B cell (primary cell): Measurements from ENCODE around the gene ZNF44. TPM values are rescaled to one million over a fixed set of nuclear protein-coding genes. Genes with fewer than 3 reads are reported as not detected.

Source experiments
- ATAC-seq: fragments of 200-7000 bp; cut with Tn5 transposase; one replicate; pipeline ENCODE4 v1.10.0; 2021; ENCODE audit warnings: low read depth, mild to moderate bottlenecking, moderate number of reproducible peaks, moderate library complexity
- CTCF ChIA-PET: fragments of 350-600 bp; sonication (Branson Sonifier 250); formaldehyde crosslinking; loops from one replicate; lab custom pipeline; 2021; ENCODE audit warnings: antibody characterized with exemption, inconsistent platforms; lab: Charles Lee
- POLR2A ChIA-PET: fragments of 350-600 bp; sonication (Branson Sonifier 250); formaldehyde crosslinking; loops from one replicate; lab custom pipeline; 2021; ENCODE audit warnings: antibody characterized with exemption; lab: Charles Lee
- DNase-seq: peaks from one replicate; pipeline ENCODE4 v3.0.0; 2013
- H2AFZ ChIP-seq: 2 replicates; pipeline ENCODE4 v1.6.1; 2012; ENCODE audit warnings: mild to moderate bottlenecking, low read depth, low read length; ENCODE audit not compliant: insufficient read depth, poor library complexity, severe bottlenecking
- H3K27ac ChIP-seq, 2 donors: 1 replicate in 1 of 2; 2 replicates in 1 of 2; pipeline ENCODE4 v1.5.1; 2012 to 2013; ENCODE audit warnings: low read length in 2 of 2, mild to moderate bottlenecking in 2 of 2, moderate library complexity in 1 of 2
- H3K27me3 ChIP-seq, 4 experiments: fragments of 200-600 bp in 1 of 4; sonication (generic) in 1 of 4; replicated peaks in 1 of 4; 1 replicate in 2 of 4; 2 replicates in 2 of 4; pipeline versions ENCODE4 v1.6.1 to v1.7.0; 2013 to 2016; ENCODE audit warnings: low read length in 3 of 4, mild to moderate bottlenecking in 2 of 4, mixed read lengths in 1 of 4, moderate library complexity in 1 of 4; ENCODE audit not compliant: insufficient read depth in 4 of 4, control insufficient read depth in 3 of 4; ENCODE audit errors: control extremely low read depth in 1 of 4
- H3K36me3 ChIP-seq, 2 experiments: replicated peaks in 1 of 2; 1 replicate in 1 of 2; 2 replicates in 1 of 2; pipeline versions ENCODE4 v1.6.1 to v1.7.1; 2013; ENCODE audit warnings: low read length in 1 of 2; ENCODE audit not compliant: insufficient read depth in 2 of 2, control insufficient read depth in 1 of 2; ENCODE audit errors: control extremely low read depth in 1 of 2, extremely low read depth in 1 of 2
- H3K4me1 ChIP-seq, 2 donors: fragments of 200-600 bp in 1 of 2; sonication (generic) in 1 of 2; 1 replicate in 1 of 2; 2 replicates in 1 of 2; pipeline versions ENCODE4 v1.5.1 to v1.6.1; 2013 to 2017; ENCODE audit warnings: low read length in 2 of 2; ENCODE audit not compliant: control insufficient read depth in 2 of 2, insufficient read depth in 2 of 2
- H3K4me2 ChIP-seq: replicated peaks from 2 replicates; pipeline ENCODE3; 2012; ENCODE audit warnings: mild to moderate bottlenecking, low read depth, low read length; ENCODE audit not compliant: poor library complexity, severe bottlenecking
- H3K4me3 ChIP-seq, 5 experiments: fragments of 200-600 bp in 1 of 5; sonication (generic) in 1 of 5; 1 replicate in 3 of 5; 2 replicates in 2 of 5; pipeline versions ENCODE4 v1.5.1 to v1.7.0; 2011 to 2016; ENCODE audit warnings: low read length in 4 of 5, mild to moderate bottlenecking in 4 of 5, low read depth in 2 of 5, control low read depth in 1 of 5, moderate library complexity in 1 of 5; ENCODE audit not compliant: insufficient read depth in 1 of 5; ENCODE audit errors: control extremely low read depth in 1 of 5, extremely low read depth in 1 of 5
- H3K79me2 ChIP-seq: fragments of 200-600 bp; sonication (generic); one replicate; pipeline ENCODE4 v1.6.0; 2016; ENCODE audit warnings: low read length; ENCODE audit not compliant: control insufficient read depth, insufficient read depth
- H3K9ac ChIP-seq: fragments of 200-600 bp; sonication (generic); 2 replicates; pipeline ENCODE4 v1.6.1; 2017; ENCODE audit warnings: mild to moderate bottlenecking, low read length, moderate library complexity
- H3K9me3 ChIP-seq, 3 donors: one replicate each; pipeline versions ENCODE4 v1.6.1 to v1.7.1; 2013; ENCODE audit warnings: low read length in 2 of 3; ENCODE audit not compliant: control insufficient read depth in 2 of 3, insufficient read depth in 1 of 3; ENCODE audit errors: control extremely low read depth in 1 of 3
- H4K20me1 ChIP-seq: 2 replicates; pipeline ENCODE4 v1.6.0; 2012; ENCODE audit warnings: mild to moderate bottlenecking, low read length; ENCODE audit not compliant: insufficient read depth, control insufficient read depth, poor library complexity, severe bottlenecking
- H3K27ac Mint-ChIP-seq: one replicate; pipeline ENCODE4 v1.8.0; 2021; ENCODE audit warnings: mixed read lengths
- H3K27me3 Mint-ChIP-seq: one replicate; pipeline ENCODE4 v1.8.0; 2021; ENCODE audit warnings: mixed read lengths
- H3K4me1 Mint-ChIP-seq: one replicate; pipeline ENCODE4 v1.8.0; 2021; ENCODE audit warnings: mixed read lengths
- H3K4me3 Mint-ChIP-seq: one replicate; pipeline ENCODE4 v1.8.0; 2021; ENCODE audit warnings: mixed read lengths
- H3K9me3 Mint-ChIP-seq: one replicate; pipeline ENCODE4 v1.8.0; 2022; ENCODE audit warnings: mixed read lengths; ENCODE audit not compliant: insufficient read depth
- EZH2 ChIP-seq: IDR thresholded peaks from 2 replicates; pipeline ENCODE4 v1.6.1; 2012; ENCODE audit warnings: borderline replicate concordance, low read depth, mild to moderate bottlenecking, moderate library complexity, low read length; ENCODE audit not compliant: insufficient read depth, poor library complexity, severe bottlenecking
- WGBS: methylation state at CpG from one replicate; pipeline ENCODE4 v1.1.5; 2013; ENCODE audit warnings: missing lambda C conversion rate; ENCODE audit not compliant: insufficient coverage; 5-methylcytosine and 5-hydroxymethylcytosine counted together
- intact Hi-C: fragments of 100-400 bp; cut with micrococcal nuclease; formaldehyde crosslinking; loops from one replicate; pipeline ENCODE4 v1.10.0; 2022
- polyA plus RNA-seq: library from polyadenylated mRNA; depleted of rRNA; stranded (reverse); fragments of >200 nt; gene quantifications from 2 replicates; pipeline ENCODE4 v1.2.3, GENCODE V29; 2012
- total RNA-seq, 2 donors: library from RNA; stranded (reverse); fragments of 120-200 nt in 1 of 2; gene quantifications; 1 replicate in 1 of 2; 2 replicates in 1 of 2; pipeline versions ENCODE4 v1.2.3 to v1.2.4, GENCODE V29; 2013 to 2022
- TF ChIP-seq, protein P1 (sequence below): fragments of 200-600 bp; IDR thresholded peaks from one replicate; pipeline ENCODE4 v1.8.0; 2022; ENCODE audit warnings: antibody characterized with exemption, mild to moderate bottlenecking

ZNF44 gene
- total and polyA plus RNA-seq, 2 donors (not counting 1 experiment from before 2014, with no cell fraction given) = 11.3 to 28.0 TPM

DNA sequence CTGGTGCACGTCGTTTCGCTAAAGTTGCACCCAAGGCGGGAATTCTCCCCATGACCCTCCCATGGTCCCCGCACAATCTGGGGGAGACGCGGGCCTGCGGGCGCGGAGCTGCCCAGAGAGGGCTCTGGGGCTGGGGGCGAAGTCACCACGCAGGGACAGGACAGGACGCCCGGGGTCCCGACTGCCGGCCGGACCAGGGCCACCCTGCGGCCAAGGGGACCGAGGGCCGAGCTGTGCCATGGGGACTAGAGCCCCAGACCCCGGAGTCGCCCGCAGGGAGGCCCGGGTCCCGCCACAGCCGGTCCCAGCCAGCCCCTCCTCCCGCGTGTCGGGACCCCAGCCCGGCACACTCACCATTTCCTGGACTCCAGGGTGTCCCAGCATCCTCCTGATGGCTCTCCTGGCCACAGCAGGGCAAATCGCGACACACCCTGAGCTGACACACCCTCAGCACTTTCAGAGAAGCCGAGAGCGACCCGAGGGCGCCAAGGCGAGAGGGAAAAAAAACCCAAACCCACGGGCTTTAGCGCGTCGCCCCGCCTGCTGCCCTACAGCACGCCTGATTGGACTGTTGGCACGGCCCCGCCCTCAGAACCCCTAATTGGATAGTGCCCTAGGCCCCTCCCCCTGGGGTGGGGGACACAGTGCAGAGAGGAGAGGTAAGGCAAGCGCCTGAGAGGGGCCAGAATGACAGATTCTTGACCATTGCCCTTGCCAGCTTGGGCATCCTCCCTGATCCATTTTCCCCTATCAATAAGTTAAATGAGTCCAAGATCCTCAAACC is 28.6 kb downstream of the ZNF44 start:
- Histone ChIP-seq H4K20me1 (no peaks in the 10 kb centered on the region), H3K27me3 (no peaks in the 10 kb centered on the region), H2AFZ (no peak overlapping the region), H3K9ac (no peak overlapping the region), H3K4me1 (no peaks in the 10 kb centered on the region), H3K36me3 (peaks cover 0 to 6% of the 10 kb centered on the region in 2 experiments), H3K4me3 (no peak overlapping the region), H3K27ac (no peak overlapping the region), H3K79me2 (no peaks in the 10 kb centered on the region), H3K4me2 (no peak overlapping the region), H3K9me3 (peaks cover 11 to 57% (median 17%) of the 10 kb centered on the region in 3 donors)
- peaks cover 17% of the 10 kb centered on the region for H3K9me3 Mint-ChIP-seq
- TF ChIP-seq, protein P1, sequence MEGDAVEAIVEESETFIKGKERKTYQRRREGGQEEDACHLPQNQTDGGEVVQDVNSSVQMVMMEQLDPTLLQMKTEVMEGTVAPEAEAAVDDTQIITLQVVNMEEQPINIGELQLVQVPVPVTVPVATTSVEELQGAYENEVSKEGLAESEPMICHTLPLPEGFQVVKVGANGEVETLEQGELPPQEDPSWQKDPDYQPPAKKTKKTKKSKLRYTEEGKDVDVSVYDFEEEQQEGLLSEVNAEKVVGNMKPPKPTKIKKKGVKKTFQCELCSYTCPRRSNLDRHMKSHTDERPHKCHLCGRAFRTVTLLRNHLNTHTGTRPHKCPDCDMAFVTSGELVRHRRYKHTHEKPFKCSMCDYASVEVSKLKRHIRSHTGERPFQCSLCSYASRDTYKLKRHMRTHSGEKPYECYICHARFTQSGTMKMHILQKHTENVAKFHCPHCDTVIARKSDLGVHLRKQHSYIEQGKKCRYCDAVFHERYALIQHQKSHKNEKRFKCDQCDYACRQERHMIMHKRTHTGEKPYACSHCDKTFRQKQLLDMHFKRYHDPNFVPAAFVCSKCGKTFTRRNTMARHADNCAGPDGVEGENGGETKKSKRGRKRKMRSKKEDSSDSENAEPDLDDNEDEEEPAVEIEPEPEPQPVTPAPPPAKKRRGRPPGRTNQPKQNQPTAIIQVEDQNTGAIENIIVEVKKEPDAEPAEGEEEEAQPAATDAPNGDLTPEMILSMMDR = no peak
- TF ChIP-seq EZH2 = no peak
- no peaks in the 10 kb centered on the region for H3K27me3 Mint-ChIP-seq
- intact Hi-C loops = no loop called here
- DNase-seq = no peak
- POLR2A ChIA-PET = no interaction called here
- 82% methylated on average over 43 of the region's 46 CpGs for WGBS
- no peak for ATAC-seq
- H3K4me3 Mint-ChIP-seq = no peak overlapping the region
- CTCF ChIA-PET = no interaction called here
- peaks cover under 1% of the 10 kb centered on the region for H3K4me1 Mint-ChIP-seq
- H3K27ac Mint-ChIP-seq = no peak overlapping the region

DNA sequence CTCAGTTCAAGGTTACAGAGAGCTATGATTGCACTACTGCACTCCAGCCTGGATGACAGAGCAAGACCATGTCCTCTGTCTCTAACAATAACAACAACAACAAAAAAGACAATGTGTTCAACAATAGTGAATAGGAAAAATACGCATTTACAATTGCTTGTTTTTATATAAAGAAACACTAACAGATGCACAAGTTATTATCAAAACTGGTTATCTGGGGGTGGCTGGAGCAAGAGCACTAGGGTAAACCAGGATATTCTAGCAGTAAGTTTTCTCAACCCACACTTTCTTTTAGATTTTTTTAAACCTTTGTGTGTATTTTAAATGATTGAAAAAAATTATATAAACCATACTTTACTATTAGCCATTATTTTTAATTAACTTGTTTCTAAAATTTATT is 33.1 kb downstream of the ZNF44 start:
- ChIA-PET POLR2A (no interaction called here), CTCF (interaction anchor here (0.6 kb wide), 1 partner anchor 102 kb away, joined by 4 read pairs; no protein-coding TSS in a partner anchor)
- Histone ChIP-seq H3K4me2 (no peak overlapping the region), H3K79me2 (no peaks in the 10 kb centered on the region), H3K4me1 (no peaks in the 10 kb centered on the region), H3K9me3 (peaks cover 4 to 51% (median 9%) of the 10 kb centered on the region in 3 donors), H3K27ac (no peak overlapping the region), H3K36me3 (no peaks in the 10 kb centered on the region), H3K4me3 (no peak overlapping the region), H3K27me3 (no peaks in the 10 kb centered on the region), H3K9ac (no peak overlapping the region), H4K20me1 (no peaks in the 10 kb centered on the region), H2AFZ (no peak overlapping the region)
- no peak for DNase-seq
- no CpG with 5 or more reads among the region's 1 CpG for WGBS
- Mint-ChIP-seq H3K27ac (no peak overlapping the region), H3K27me3 (no peaks in the 10 kb centered on the region), H3K9me3 (peaks cover 12% of the 10 kb centered on the region), H3K4me3 (no peak overlapping the region), H3K4me1 (peaks cover 6% of the 10 kb centered on the region)
- ATAC-seq = no peak
- intact Hi-C loops = no loop called here
- TF ChIP-seq, protein P1 = no peak
- TF ChIP-seq EZH2 = no peak
